Endothelial cell of umbilical vein (primary cell): ENCODE results near the gene CBFB. TPM values are rescaled to one million over a fixed set of nuclear protein-coding genes. Genes with fewer than 3 reads are reported as not detected.

Source experiments
- BruUV-seq: library from RNA; stranded (reverse); fragments of 400-500 nt; replicated peaks from 2 replicates; lab custom pipeline; 2021; lab: Mats Ljungman, UMichigan
- CTCF ChIA-PET: fragments of 300-600, 350-600 bp; sonication (Branson Sonifier 250); formaldehyde crosslinking; loops from one replicate; lab custom pipeline; 2021; ENCODE audit warnings: antibody characterized with exemption, inconsistent platforms; lab: Charles Lee
- POLR2A ChIA-PET: fragments of 300-600, 350-600 bp; sonication (Branson Sonifier 250); formaldehyde crosslinking; loops from one replicate; lab custom pipeline; 2021; ENCODE audit warnings: antibody characterized with exemption, inconsistent platforms; lab: Charles Lee
- DNase-seq: peaks from one replicate; pipeline ENCODE4 v3.0.0-alpha.2; 2011; ENCODE audit warnings: low read depth, low spot score
- FAIRE-seq: peaks from 2 replicates; lab custom pipeline; 2011; peaks lifted over from hg19 to GRCh38; lab: Jason Lieb, UNC
- H2AFZ ChIP-seq: 2 replicates; pipeline ENCODE4 v1.6.0; 2012; ENCODE audit warnings: low read depth, low read length, control low read depth, inconsistent platforms
- H3K27ac ChIP-seq: 2 replicates; pipeline ENCODE4 v1.5.1; 2011; ENCODE audit warnings: low read depth, mild to moderate bottlenecking, control low read depth, low read length, moderate library complexity; ENCODE audit not compliant: insufficient read depth
- H3K27me3 ChIP-seq, 2 experiments: 2 replicates each; pipeline versions ENCODE4 v1.6.0 to v1.6.1; 2011; ENCODE audit warnings: low read length in 2 of 2, mixed read lengths in 1 of 2; ENCODE audit not compliant: control insufficient read depth in 2 of 2, insufficient read depth in 2 of 2
- H3K36me3 ChIP-seq, 2 experiments: 2 replicates in 1 of 2; 3 replicates in 1 of 2; pipeline ENCODE4 v1.5.1; 2011; ENCODE audit warnings: low read length in 2 of 2, mild to moderate bottlenecking in 1 of 2, moderate library complexity in 1 of 2; ENCODE audit not compliant: control insufficient read depth in 2 of 2, insufficient read depth in 2 of 2; ENCODE audit errors: extremely low read depth in 1 of 2
- H3K4me1 ChIP-seq: 3 replicates; pipeline ENCODE4 v1.5.1; 2011; ENCODE audit warnings: mild to moderate bottlenecking, low read length; ENCODE audit not compliant: control insufficient read depth, insufficient read depth; ENCODE audit errors: extremely low read depth
- H3K4me2 ChIP-seq: 2 replicates; pipeline ENCODE4 v1.6.1; 2011; ENCODE audit warnings: low read length, control low read depth, mixed read lengths; ENCODE audit not compliant: insufficient read depth
- H3K4me3 ChIP-seq, 3 experiments: fragments of 200-600 bp in 1 of 3; sonication (generic), shearing (Covaris generic) in 1 of 3; replicated peaks in 1 of 3; 2 replicates each; pipeline ENCODE4 v1.5.1; 2011 to 2016; ENCODE audit warnings: control low read depth in 3 of 3, low read length in 3 of 3, mild to moderate bottlenecking in 2 of 3, inconsistent platforms in 1 of 3, low read depth in 1 of 3, moderate library complexity in 1 of 3; ENCODE audit not compliant: insufficient read depth in 1 of 3
- H3K79me2 ChIP-seq: 2 replicates; pipeline ENCODE4 v1.6.0; 2012; ENCODE audit warnings: low read length, inconsistent platforms; ENCODE audit not compliant: control insufficient read depth, insufficient read depth
- H3K9ac ChIP-seq: replicated peaks from 2 replicates; pipeline ENCODE3; 2011; ENCODE audit warnings: low read length, control low read depth; ENCODE audit not compliant: insufficient read depth; ENCODE audit errors: extremely low read depth
- H3K9me1 ChIP-seq: replicated peaks from 3 replicates; pipeline ENCODE4 v1.6.0; 2011; ENCODE audit warnings: mild to moderate bottlenecking, low read length; ENCODE audit not compliant: control insufficient read depth, insufficient read depth; ENCODE audit errors: extremely low read depth
- H3K9me3 ChIP-seq: replicated peaks from 2 replicates; pipeline ENCODE4 v1.5.1; 2012; ENCODE audit warnings: low read length, inconsistent platforms; ENCODE audit not compliant: control insufficient read depth, insufficient read depth
- H4K20me1 ChIP-seq: replicated peaks from 2 replicates; pipeline ENCODE3; 2011; ENCODE audit warnings: mild to moderate bottlenecking, low read length; ENCODE audit not compliant: control insufficient read depth, insufficient read depth; ENCODE audit errors: extremely low read depth
- CTCF ChIP-seq, 2 donors: IDR thresholded peaks; 1 replicate in 1 of 2; 2 replicates in 1 of 2; pipeline ENCODE4 v1.5.1; 2011; ENCODE audit warnings: low read length in 2 of 2, mild to moderate bottlenecking in 2 of 2, moderate library complexity in 2 of 2, control low read depth in 1 of 2, inconsistent platforms in 1 of 2, low read depth in 1 of 2; ENCODE audit not compliant: insufficient read depth in 1 of 2; ENCODE audit errors: extremely low read depth in 1 of 2
- EZH2 ChIP-seq: IDR thresholded peaks from 2 replicates; pipeline ENCODE4 v1.6.1; 2012; ENCODE audit warnings: borderline replicate concordance, low read depth, mild to moderate bottlenecking, moderate library complexity, low read length, inconsistent platforms; ENCODE audit not compliant: severe bottlenecking
- FOS ChIP-seq: IDR thresholded peaks from 2 replicates; pipeline ENCODE4 v1.6.1; 2011; ENCODE audit warnings: mild to moderate bottlenecking, low read length, moderate library complexity, borderline replicate concordance; ENCODE audit not compliant: insufficient read depth
- GATA2 ChIP-seq: IDR thresholded peaks from 2 replicates; pipeline ENCODE4 v1.7.0; 2011; ENCODE audit warnings: low read depth, mild to moderate bottlenecking, moderate library complexity, mixed read lengths, low read length; ENCODE audit not compliant: insufficient read length, insufficient read depth
- JUN ChIP-seq: IDR thresholded peaks from 2 replicates; pipeline ENCODE4 v1.6.1; 2011; ENCODE audit warnings: borderline replicate concordance, low read depth; ENCODE audit not compliant: insufficient read length, insufficient read depth
- MAX ChIP-seq: IDR thresholded peaks from 2 replicates; pipeline ENCODE4 v1.6.1; 2011; ENCODE audit not compliant: insufficient read depth, insufficient read length
- MYC ChIP-seq: IDR thresholded peaks from one replicate; pipeline ENCODE4 v1.6.1; 2011; ENCODE audit warnings: mild to moderate bottlenecking, low read depth, low read length
- POLR2A ChIP-seq: IDR thresholded peaks from 2 replicates; pipeline ENCODE4 v1.6.1; 2012; ENCODE audit warnings: low read depth, mild to moderate bottlenecking, control low read depth, low read length
- POLR2AphosphoS5 ChIP-seq: IDR thresholded peaks from 2 replicates; pipeline ENCODE4 v1.6.1; 2012; ENCODE audit warnings: low read depth, mild to moderate bottlenecking, control low read depth, low read length, moderate library complexity; ENCODE audit not compliant: insufficient read depth
- dilution Hi-C: fragments of 300-500 bp; cut with MboI; formaldehyde crosslinking; loops from one replicate; pipeline ENCODE4 v1.15.0; 2019; ENCODE audit warnings: low sequenced_read_pairs; ENCODE audit not compliant: extremely low pct_ligation_motif_present
- intact Hi-C: fragments of 100-400 bp; cut with micrococcal nuclease; formaldehyde crosslinking; loops from one replicate; pipeline ENCODE4 v1.10.0; 2022
- polyA plus RNA-seq, 4 experiments: library from polyadenylated mRNA; depleted of rRNA in 3 of 4; stranded (reverse) in 3 of 4; unstranded in 1 of 4; fragments of >200 nt; gene quantifications; 2 replicates each; pipeline versions ENCODE4 v1.2.1 to v1.2.3, GENCODE V29; 2011 to 2012; ENCODE audit warnings: missing spikeins in 1 of 4
- total RNA-seq: library from RNA; stranded (reverse); gene quantifications from 2 replicates; pipeline ENCODE4 v1.2.3, GENCODE V29; 2021

Gene CBFB
- total and polyA plus RNA-seq, 2 donors (not counting 3 experiments of a cell fraction or from before 2014, with no cell fraction given): 27.8 to 103 TPM

DNA sequence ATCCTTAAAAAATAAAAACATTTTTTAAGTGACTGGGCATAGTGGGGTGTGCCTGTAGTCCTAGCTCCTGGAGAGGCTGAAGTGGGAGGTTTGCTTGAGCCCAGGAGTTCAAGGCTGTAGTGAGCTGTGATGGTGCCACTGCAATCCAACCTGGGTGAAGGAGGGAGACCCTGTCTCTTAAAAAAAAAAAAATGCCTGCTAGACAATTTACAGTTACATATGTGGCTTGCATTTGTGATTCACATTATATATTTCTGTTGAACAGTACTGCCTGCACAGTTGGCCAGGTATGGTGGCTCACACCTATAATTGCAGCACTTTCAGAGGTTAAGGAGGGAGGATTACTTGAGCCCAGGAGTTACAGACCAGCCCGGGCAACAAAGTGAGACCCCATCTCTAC, 23.4 kb downstream of the CBFB start:
- H3K27me3 ChIP-seq: no peaks in the 10 kb centered on the region
- no peak for FAIRE-seq
- peaks cover 5% of the 10 kb centered on the region for H4K20me1 ChIP-seq
- H3K36me3 ChIP-seq: peaks cover 0 to 2% of the 10 kb centered on the region in 2 experiments
- intact Hi-C loops: no loop called here
- ChIA-PET POLR2A (no interaction called here), CTCF (interaction anchor here (1.0 to 2.7 kb wide), 2 partner anchors 17 to 34 kb away, joined by 3 to 9 read pairs; no protein-coding TSS in a partner anchor)
- TF ChIP-seq MYC (no peak), POLR2AphosphoS5 (no peak), POLR2A (no peak), MAX (no peak), JUN (no peak), FOS (no peak), GATA2 (no peak), CTCF (IDR thresholded peaks at IDR 0.05; ENCODE audit: extremely low read depth in 1 of 2, insufficient read depth in 1 of 2, low read depth in 1 of 2, low read length in 2 of 2) (no peak), EZH2 (no peak)
- H3K9me3 ChIP-seq: no peaks in the 10 kb centered on the region
- no peak overlapping the region for H3K9ac ChIP-seq
- no peak overlapping the region for H3K4me2 ChIP-seq
- H3K79me2 ChIP-seq: peaks cover 91% of the 10 kb centered on the region
- H3K9me1 ChIP-seq: peaks cover 2% of the 10 kb centered on the region
- no peak overlapping the region for H3K4me3 ChIP-seq
- no peak overlapping the region for H2AFZ ChIP-seq
- dilution Hi-C loops: no loop called here
- BruUV-seq: no TSS peak
- H3K27ac ChIP-seq: no peak overlapping the region
- H3K4me1 ChIP-seq: peaks cover 4% of the 10 kb centered on the region
- no peak for DNase-seq
